ENCODE data around the gene PTX4. TPM values are rescaled to one million over a fixed set of nuclear protein-coding genes. Genes with fewer than 3 reads are reported as not detected.

Gene PTX4
- total and polyA plus RNA-seq, 9 of the 15 experiments (the other 6 are each of a cell fraction or from before 2014, with no cell fraction given): 0.11 TPM; not detected in 8

DNA sequence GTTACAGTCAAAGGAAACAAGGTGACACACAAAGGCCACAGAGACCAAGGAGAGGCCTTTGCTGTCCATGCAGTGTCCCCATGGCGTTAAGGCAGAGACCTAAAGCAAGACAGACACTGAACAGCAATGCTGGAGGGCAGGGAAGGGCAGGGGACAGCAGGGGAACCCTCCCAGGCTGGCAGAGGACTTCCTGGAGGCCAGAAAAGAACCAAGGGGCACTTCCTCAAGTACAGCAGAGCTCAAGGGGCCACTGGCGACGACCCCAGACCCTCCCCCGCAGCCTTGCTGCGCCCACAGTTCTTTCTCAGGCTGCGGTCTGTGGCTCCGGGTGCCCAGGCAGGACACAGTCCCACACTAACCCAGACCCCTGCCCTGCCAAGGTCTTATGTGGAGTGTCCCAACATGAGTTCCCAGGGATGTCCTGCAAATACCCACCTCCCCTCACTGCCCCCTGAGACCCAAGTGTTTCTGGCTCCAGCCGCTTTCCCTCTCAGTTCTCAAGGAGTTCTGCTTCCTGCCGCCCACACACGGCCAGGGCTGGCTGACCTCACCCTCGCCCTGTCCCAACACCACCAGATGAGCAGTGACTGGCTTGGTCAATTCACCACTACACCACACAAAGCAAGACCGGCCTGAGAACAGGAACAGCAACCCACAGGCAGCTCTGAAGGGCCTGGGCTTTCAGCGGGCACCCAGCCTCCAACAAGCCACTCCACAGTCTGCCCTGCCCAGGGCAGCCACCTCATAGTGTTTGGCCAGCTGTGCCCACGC lies 18.1 kb downstream of the PTX4 start (continued):
- TF ChIP-seq, protein P1, sequence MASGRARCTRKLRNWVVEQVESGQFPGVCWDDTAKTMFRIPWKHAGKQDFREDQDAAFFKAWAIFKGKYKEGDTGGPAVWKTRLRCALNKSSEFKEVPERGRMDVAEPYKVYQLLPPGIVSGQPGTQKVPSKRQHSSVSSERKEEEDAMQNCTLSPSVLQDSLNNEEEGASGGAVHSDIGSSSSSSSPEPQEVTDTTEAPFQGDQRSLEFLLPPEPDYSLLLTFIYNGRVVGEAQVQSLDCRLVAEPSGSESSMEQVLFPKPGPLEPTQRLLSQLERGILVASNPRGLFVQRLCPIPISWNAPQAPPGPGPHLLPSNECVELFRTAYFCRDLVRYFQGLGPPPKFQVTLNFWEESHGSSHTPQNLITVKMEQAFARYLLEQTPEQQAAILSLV (tag; IDR thresholded peaks at IDR 0.05): no peak
- TF ChIP-seq BHLHE40 (IDR thresholded peaks at IDR 0.05; ENCODE audit: low read length) (0 out of 2 replicates have a peak, but pooled peaks have one; percentile 5), PHTF2 (CRISPR knock-in tag; IDR thresholded peaks at IDR 0.05) (no peak), KDM2B (CRISPR knock-in tag; IDR thresholded peaks at IDR 0.05) (no peak), BMI1 (IDR thresholded peaks at IDR 0.05; ENCODE audit: low read length) (no peak), TAF1 (IDR thresholded peaks at IDR 0.05; ENCODE audit: control insufficient read depth, extremely low read depth, insufficient read depth, low read length, severe bottlenecking) (peak; percentile 17), NCOA4 (IDR thresholded peaks at IDR 0.05; ENCODE audit: partially characterized antibody) (no peak), ARID4B (CRISPR knock-in tag; IDR thresholded peaks at IDR 0.05) (no peak), ARHGAP35 (IDR thresholded peaks at IDR 0.05; ENCODE audit: partially characterized antibody) (no peak), HDAC2 (IDR thresholded peaks at IDR 0.05) (no peak), DEAF1 (CRISPR knock-in tag; IDR thresholded peaks at IDR 0.05) (no peak), CHCHD3 (CRISPR knock-in tag; IDR thresholded peaks at IDR 0.05) (no peak), ZNF668 (CRISPR knock-in tag; IDR thresholded peaks at IDR 0.05) (no peak), JUND (IDR thresholded peaks at IDR 0.05; ENCODE audit: borderline replicate concordance, low read depth, low read length) (peak; percentile 51; the same call in 1 of the 2 replicates), JUND (tag; IDR thresholded peaks at IDR 0.05; ENCODE audit: borderline replicate concordance, low read depth, low read length) (no peak), RBM22 (IDR thresholded peaks at IDR 0.05; ENCODE audit: low read depth, low read length, poor library complexity, severe bottlenecking) (no peak), TBP (optimal IDR thresholded peaks at IDR 0.05; ENCODE audit: low read depth, low read length) (no peak), EGR1 (conservative IDR thresholded peaks at IDR 0.05) (peak; percentile 98), DPF2 (IDR thresholded peaks at IDR 0.05) (0 out of 2 replicates have a peak, but pooled peaks have one; percentile 21), CBFA2T2 (conservative IDR thresholded peaks at IDR 0.05) (no peak), ZBTB8A (IDR thresholded peaks at IDR 0.05; ENCODE audit: partially characterized antibody) (no peak)
- TF ChIP-seq, protein P2, sequence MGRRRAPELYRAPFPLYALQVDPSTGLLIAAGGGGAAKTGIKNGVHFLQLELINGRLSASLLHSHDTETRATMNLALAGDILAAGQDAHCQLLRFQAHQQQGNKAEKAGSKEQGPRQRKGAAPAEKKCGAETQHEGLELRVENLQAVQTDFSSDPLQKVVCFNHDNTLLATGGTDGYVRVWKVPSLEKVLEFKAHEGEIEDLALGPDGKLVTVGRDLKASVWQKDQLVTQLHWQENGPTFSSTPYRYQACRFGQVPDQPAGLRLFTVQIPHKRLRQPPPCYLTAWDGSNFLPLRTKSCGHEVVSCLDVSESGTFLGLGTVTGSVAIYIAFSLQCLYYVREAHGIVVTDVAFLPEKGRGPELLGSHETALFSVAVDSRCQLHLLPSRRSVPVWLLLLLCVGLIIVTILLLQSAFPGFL (CRISPR knock-in tag; IDR thresholded peaks at IDR 0.05): no peak
